Measurements from ENCODE around the gene CTBP2.

DNA sequence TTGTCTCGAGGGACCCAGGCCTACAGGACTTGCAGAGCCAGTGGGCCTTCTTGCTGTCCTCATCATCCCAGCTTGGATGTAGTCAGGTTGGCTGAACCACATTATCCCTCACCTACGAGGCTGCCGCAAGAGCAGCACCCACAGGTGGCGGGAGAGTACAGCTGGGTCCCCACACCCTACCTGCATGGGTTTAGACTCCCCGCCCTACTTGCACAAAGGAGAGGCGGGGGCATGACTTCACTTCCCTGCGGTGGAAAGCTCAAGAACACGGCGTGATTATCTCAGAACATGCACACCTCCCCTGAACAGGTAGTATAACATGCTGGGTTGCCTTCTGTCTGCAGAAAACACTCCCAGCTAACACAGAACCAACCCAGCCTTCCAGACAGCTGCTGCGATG is 57.5 kb downstream of the CTBP2 start:
- TF ChIP-seq, protein P1, sequence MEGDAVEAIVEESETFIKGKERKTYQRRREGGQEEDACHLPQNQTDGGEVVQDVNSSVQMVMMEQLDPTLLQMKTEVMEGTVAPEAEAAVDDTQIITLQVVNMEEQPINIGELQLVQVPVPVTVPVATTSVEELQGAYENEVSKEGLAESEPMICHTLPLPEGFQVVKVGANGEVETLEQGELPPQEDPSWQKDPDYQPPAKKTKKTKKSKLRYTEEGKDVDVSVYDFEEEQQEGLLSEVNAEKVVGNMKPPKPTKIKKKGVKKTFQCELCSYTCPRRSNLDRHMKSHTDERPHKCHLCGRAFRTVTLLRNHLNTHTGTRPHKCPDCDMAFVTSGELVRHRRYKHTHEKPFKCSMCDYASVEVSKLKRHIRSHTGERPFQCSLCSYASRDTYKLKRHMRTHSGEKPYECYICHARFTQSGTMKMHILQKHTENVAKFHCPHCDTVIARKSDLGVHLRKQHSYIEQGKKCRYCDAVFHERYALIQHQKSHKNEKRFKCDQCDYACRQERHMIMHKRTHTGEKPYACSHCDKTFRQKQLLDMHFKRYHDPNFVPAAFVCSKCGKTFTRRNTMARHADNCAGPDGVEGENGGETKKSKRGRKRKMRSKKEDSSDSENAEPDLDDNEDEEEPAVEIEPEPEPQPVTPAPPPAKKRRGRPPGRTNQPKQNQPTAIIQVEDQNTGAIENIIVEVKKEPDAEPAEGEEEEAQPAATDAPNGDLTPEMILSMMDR (IDR thresholded peaks at IDR 0.05): no peak
- TF ChIP-seq POLR2A (IDR thresholded peaks at IDR 0.05) (no peak), EP300 (IDR thresholded peaks at IDR 0.05) (no peak)

Measured in gastroesophageal sphincter (tissue), 3 donors.